Raji (cell line): ENCODE results near the gene HNRNPA1L2.

Experiments
- POLR2A ChIP-seq: IDR thresholded peaks from 2 replicates; pipeline ENCODE4 v1.6.1; 2011; ENCODE audit warnings: low read depth, low read length, control low read depth; ENCODE audit not compliant: insufficient read depth

HNRNPA1L2 gene

DNA sequence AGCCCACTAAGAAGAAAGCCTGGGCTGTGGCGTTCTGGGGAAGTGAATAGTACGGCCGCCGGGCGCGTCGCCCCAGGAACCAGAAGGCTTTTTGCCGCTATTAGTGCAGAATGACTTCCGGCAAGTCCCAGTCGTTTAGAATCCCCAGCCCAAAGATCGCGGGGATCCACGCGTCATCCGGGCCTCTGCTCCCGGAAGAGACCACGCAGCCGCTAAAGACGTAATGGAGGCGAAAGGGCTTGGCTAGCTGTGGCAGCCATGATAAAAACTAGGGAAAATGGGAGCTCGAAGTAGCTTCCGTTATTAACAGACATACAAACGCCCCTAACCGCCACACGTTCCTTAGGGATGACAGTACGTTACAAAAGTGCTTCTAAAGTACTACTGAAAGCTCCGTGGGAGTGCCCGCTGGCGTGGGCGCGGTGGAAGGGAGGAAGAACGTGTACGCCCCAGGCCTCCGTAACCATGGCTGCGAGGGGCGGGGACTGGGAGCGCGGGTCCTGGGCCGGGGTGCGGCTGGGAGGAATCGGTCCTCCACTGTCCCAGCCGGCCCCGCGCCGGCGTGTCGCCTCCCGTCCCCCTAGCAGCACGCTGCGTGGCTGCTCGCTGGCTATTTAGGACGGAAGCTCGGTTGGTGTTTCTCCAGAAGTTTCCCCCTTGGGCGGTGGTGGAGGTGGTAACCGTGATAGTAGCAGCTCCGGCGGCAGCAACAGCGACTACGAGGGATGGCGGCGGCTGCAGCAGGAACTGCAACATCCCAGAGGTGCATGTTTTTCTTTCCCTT lies 10.2 kb downstream of the HNRNPA1L2 start, which contains the start of gene SUGT1:
Gene SUGT1, plus strand, starts transcription at position 641 of the 784 bp plus-strand sequence. Its CDS starts 85 bp downstream, at position 726.
- peak; percentile 94 for TF ChIP-seq POLR2A

DNA sequence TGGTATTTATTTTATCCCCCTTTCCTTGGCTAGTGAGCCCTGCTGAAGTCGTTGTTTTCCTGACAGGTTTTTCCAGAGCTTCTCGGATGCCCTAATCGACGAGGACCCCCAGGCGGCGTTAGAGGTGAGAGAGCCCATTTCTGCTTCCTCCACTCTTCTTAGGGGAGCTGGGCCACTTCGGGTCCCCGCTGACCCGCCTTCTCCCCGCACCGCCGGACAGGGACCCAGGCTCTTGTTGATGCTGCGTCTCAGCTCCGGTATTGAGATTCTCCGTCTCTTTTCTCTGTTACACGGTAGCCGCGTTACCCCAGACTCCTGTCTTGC lies 10.7 kb downstream of the HNRNPA1L2 start:
- TF ChIP-seq POLR2A = no peak

DNA sequence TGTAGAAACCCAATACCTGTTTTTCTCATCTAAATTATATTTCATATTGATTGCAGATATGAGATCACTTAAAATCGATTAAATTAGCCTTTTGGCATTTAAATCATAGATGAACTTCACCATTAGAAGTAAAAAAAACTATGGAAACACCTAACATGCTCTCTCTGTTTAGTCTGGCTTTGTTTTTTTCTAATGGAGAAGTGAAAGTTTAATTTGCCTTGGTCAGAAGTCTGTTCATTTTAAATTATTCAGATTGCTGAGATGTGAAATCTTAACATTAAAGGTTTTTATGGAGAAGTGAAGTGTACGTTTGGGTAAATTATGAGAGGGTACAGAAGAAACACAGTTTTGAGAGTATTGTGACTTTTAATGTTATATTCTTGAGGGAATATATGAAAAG lies 17.1 kb downstream of the HNRNPA1L2 start:
- no peak for TF ChIP-seq POLR2A

DNA sequence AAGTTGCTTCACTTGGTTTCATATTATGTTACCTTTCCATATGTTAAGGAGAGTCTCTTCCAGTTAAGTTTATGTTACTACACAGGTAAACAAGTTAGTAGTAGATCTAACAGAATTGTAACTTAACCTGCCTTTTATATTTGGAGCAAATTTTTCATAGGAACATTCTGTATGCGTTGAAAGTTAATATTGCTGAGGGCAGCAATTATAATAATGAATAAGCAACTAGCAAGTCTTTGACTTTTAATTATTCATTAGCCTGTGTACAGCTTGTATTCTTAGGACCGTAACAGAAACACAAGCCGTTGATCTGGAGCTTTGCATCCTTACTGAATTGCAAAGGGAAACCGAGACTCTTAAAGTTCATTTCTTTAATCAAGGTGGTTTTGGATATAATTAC lies 22.0 kb downstream of the HNRNPA1L2 start:
- TF ChIP-seq POLR2A = no peak

DNA sequence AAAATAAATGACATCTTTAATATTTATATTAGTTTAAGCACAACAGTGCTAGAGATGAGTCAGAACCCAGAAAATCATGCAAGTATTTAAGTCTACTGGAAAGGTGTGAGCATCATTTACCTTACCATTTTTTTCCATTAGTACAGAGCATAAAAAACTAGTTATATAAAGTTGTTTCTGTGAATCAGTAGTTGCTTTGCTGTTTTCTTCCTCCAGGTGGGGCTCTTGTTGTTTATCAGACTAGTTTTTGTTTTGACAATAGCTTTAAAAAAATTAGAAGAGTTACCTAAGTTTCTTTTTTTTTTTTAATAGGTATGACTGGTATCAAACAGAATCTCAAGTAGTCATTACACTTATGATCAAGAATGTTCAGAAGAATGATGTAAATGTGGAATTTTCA lies 23.1 kb downstream of the HNRNPA1L2 start:
- no peak for TF ChIP-seq POLR2A

DNA sequence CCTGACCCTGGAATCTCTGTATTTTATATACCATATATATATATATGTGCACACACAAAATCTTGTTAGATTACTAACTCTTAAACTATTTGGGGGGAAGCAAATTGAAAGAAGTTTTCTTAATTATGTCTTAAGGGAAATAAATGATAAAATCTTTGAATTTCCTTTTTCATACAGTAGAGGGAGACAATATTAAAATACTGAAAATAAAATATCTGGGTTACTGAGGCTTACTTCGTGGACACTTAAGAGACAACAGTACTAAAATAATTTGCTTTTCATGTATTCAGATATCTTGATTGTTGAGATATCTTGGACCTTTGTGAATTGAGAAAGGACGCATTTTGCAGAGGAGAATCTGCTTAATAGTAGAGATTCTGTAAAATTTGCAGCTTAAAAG lies 27.4 kb downstream of the HNRNPA1L2 start:
- TF ChIP-seq POLR2A = no peak

DNA sequence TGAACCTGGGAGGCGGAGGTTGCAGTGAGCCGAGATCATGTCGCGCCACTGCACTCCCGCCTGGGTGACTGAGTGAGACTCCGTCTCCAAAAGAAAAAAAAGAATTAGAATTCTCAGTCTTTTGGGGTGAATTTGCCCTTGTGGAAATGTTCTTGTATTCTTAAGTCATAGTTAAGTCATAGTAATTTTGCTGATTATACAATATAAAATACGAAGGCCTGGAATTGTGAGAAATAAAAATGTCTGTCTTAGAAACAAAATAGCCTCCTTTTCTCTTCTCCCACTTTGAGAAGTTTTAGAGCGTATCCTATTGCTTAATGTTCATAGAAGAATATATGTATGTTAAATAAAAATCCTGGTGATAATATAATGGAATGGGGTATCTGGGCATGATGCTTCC lies 28.5 kb downstream of the HNRNPA1L2 start:
- no peak for TF ChIP-seq POLR2A

DNA sequence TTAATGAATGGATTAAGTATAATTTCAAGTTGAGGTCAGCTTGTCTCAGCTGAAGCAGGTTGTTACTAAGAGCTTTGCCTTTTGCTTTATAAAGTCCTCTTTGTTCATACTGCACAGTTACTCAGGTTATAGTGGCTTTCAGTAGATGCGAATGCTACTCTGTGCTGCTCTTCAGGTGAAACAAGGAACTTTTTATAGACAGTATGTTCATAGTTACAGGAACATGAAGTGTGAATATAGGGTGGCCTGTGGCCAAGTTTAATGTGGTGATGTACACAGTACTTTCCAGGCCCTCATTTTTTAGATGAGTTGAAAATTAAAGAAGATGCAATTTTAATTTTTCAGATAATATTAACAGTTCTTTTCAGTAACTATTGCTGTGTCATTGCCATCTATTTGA lies 31.2 kb downstream of the HNRNPA1L2 start:
- TF ChIP-seq POLR2A = no peak

DNA sequence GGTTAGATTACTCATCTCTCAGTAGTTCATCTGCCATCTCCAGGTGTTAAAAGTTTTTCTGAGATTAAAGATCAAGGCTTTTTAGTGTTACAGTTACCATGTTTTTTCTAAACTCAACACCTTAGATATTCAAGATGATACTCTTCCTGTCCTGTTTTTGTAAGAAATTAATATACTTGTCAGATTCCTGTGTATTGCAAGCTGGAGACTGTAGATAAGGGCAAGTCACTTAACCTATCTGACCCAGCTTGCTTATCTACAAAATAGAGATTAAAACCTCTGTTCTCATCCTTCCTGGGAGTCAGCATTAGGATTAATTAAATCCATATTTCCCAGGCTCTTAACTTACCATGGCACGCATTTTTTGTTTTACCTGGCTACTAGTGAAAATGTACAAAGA lies 35.6 kb downstream of the HNRNPA1L2 start:
- no peak for TF ChIP-seq POLR2A

DNA sequence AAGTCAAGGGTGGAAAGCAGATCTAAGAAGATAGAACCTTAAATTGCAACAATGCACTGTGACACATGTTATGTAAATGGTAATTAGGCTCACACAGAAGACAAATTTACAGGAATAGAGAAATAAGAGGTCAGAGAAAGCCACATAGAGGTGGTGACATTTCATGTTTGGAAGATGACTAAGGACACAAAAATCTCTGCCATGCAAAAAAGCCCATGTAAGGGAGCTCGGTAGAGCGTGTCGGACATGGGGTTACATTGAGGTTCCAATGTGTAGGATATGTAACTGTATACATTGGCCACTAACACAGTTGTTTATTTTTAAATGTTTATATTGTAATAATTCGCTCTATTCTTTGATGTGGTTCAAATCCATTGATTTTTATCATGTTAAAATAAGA lies 44.1 kb downstream of the HNRNPA1L2 start:
- TF ChIP-seq POLR2A = no peak
